Adrenal gland (tissue), 12 donors: ENCODE results near the gene CD151. TPM values are rescaled to one million over a fixed set of nuclear protein-coding genes. Genes with fewer than 3 reads are reported as not detected.

ENCODE experiments used
- DNase-seq, 7 donors: peaks; one replicate each; pipeline ENCODE4 v3.0.0-alpha.2; 2019 to 2020
- H3K27ac ChIP-seq, 5 donors: fragments of 200-600 bp; sonication (generic) in 4 of 5; 1 replicate in 3 of 5; 2 replicates in 2 of 5; pipeline versions ENCODE4 v1.5.1 to v1.8.0; 2016 to 2020; ENCODE audit warnings: mild to moderate bottlenecking in 1 of 5
- H3K27me3 ChIP-seq: fragments of 200-600 bp; 2 replicates; pipeline ENCODE4 v1.8.0; 2021
- H3K36me3 ChIP-seq, 2 donors: fragments of 200-600 bp; replicated peaks in 1 of 2; 1 replicate in 1 of 2; 2 replicates in 1 of 2; pipeline versions ENCODE4 v1.5.1 to v1.8.0; 2018 to 2022
- H3K4me1 ChIP-seq, 2 donors: fragments of 200-600 bp; replicated peaks in 1 of 2; 1 replicate in 1 of 2; 2 replicates in 1 of 2; pipeline versions ENCODE4 v1.5.1 to v1.8.0; 2018 to 2021
- H3K4me3 ChIP-seq, 4 donors: fragments of 200-600 bp; sonication (generic) in 3 of 4; one replicate each; pipeline ENCODE4 v1.5.1; 2016 to 2018
- H3K9me3 ChIP-seq, 3 donors: fragments of 200-600 bp; sonication (generic) in 1 of 3; replicated peaks in 1 of 3; 1 replicate in 2 of 3; 2 replicates in 1 of 3; pipeline versions ENCODE4 v1.5.1 to v1.8.0; 2016 to 2021
- CTCF ChIP-seq, 6 experiments: fragments of 450-650 bp in 4 of 6; fragments of 200-600 bp in 2 of 6; sonication (generic) in 1 of 6; IDR thresholded peaks; 1 replicate in 5 of 6; 2 replicates in 1 of 6; pipeline versions ENCODE4 v1.5.1 to v1.8.0; 2016 to 2021; ENCODE audit warnings: antibody characterized with exemption in 6 of 6, mild to moderate bottlenecking in 2 of 6, moderate library complexity in 1 of 6
- POLR2A ChIP-seq, 2 donors: fragments of 450-650 bp; IDR thresholded peaks; one replicate each; pipeline ENCODE4 v1.6.1; 2017; ENCODE audit warnings: antibody characterized with exemption in 2 of 2, mild to moderate bottlenecking in 2 of 2, moderate library complexity in 1 of 2
- WGBS, 4 donors: extraction: QIAGEN DNeasy Blood & Tissue Kit in 2 of 4; methylation state at CpG; one replicate each; pipeline versions ENCODE4 v1.1.5 to v1.1.7; 2013 to 2017; 5-methylcytosine and 5-hydroxymethylcytosine counted together
- intact Hi-C, 2 donors: fragments of 100-400 bp; cut with DNase I; formaldehyde crosslinking; loops; one replicate each; pipeline versions ENCODE4 v1.14.1 to v1.15.0; 2022 to 2023
- polyA plus RNA-seq, 3 donors: library from polyadenylated mRNA; stranded (reverse); fragments of 200-250 nt in 2 of 3; fragments of 350-450 nt in 1 of 3; fragmentation: Illumina TruSeq in 1 of 3; extraction: RNeasy Lipid Tissue Mini Kit (QIAGEN cat#74804) in 1 of 3; gene quantifications; one replicate each; pipeline ENCODE4 v1.2.3, GENCODE V29; 2013 to 2014
- total RNA-seq, 9 donors: library from RNA; depleted of rRNA in 4 of 9; stranded (reverse); fragments of >200 nt in 4 of 9; fragments of 120-200 nt in 1 of 9; fragmentation: NEBNext Ultra II Directional in 1 of 9; extraction: Animal tissue kit (Norgen Biotek cat#: 25700) in 1 of 9; gene quantifications; one replicate each; pipeline versions ENCODE4 v1.1.0 to v1.2.4, GENCODE V29; 2013 to 2023
- donor health status: healthy with polysubstance abuse.
- donor health status: Bipolar disorder and iron deficiency.
- donor health status: DM: yes; HTN: yes; CAD: no.
- donor health status: DM: no; HTN: no; CAD: no.
- donor health status: DM: no; HTN: no; CAD: no.
- donor health status: DM: yes; HTN: yes; CAD: no.

The CD151 gene
- total and polyA plus RNA-seq, 12 donors, result 111 to 387 (median 285) TPM

- intact Hi-C loops, result no loop called here
- 67 to 83% (median 77%) methylated on average over 9 to 24 of the region's 24 CpGs for WGBS, 4 donors
- no peak for DNase-seq
- no peak overlapping the region for H3K27ac ChIP-seq
- H3K36me3 ChIP-seq, result no peaks in the 10 kb centered on the region
- H3K4me1 ChIP-seq, result peaks cover 0 to 9% of the 10 kb centered on the region in 2 donors
- peaks cover 12% of the 10 kb centered on the region for H3K27me3 ChIP-seq
- H3K9me3 ChIP-seq, result no peaks in the 10 kb centered on the region
- TF ChIP-seq CTCF (IDR thresholded peaks at IDR 0.05), result no peak
- no peak overlapping the region for H3K4me3 ChIP-seq
These were observed 46.3 kb upstream of the CD151 start for GRCh38 chr11:786235-787083.

GRCh38 chr11:787084-787675 lies 45.6 kb upstream of the CD151 start:
- no peak for TF ChIP-seq CTCF (IDR thresholded peaks at IDR 0.05)
- no peak for TF ChIP-seq POLR2A (IDR thresholded peaks at IDR 0.05)
- intact Hi-C loops, result no loop called here
- no peak for DNase-seq
- no peaks in the 10 kb centered on the region for H3K9me3 ChIP-seq
- H3K36me3 ChIP-seq, result no peaks in the 10 kb centered on the region
- H3K4me1 ChIP-seq, result peaks cover 0 to 9% of the 10 kb centered on the region in 2 donors
- H3K27me3 ChIP-seq, result peaks cover 12% of the 10 kb centered on the region
- H3K4me3 ChIP-seq, result no peak overlapping the region
- no peak overlapping the region for H3K27ac ChIP-seq
- WGBS, 4 donors, result 80 to 85% (median 82%) methylated on average over 1 to 24 of the region's 24 CpGs

- no peak overlapping the region for H3K27ac ChIP-seq
- DNase-seq, result no peak
- 30 to 42% (median 42%) methylated on average over 8 to 28 of the region's 28 CpGs; no CpG with 5 or more reads in 1 of the 4 donors for WGBS, 4 donors
- TF ChIP-seq CTCF (IDR thresholded peaks at IDR 0.05) (no peak), POLR2A (IDR thresholded peaks at IDR 0.05) (no peak)
- intact Hi-C loops, result no loop called here
- no peaks in the 10 kb centered on the region for H3K9me3 ChIP-seq
- H3K36me3 ChIP-seq, result no peaks in the 10 kb centered on the region
- H3K4me1 ChIP-seq, result peaks cover 0 to 7% of the 10 kb centered on the region in 2 donors
- H3K27me3 ChIP-seq, result peaks cover 12% of the 10 kb centered on the region
- H3K4me3 ChIP-seq, result no peak overlapping the region
These were observed 44.6 kb upstream of the CD151 start for GRCh38 chr11:788009-788640.
